Activated CD8-positive, alpha-beta T cell treated with anti-CD3 and anti-CD28 coated beads for 36 hours (primary cell): ENCODE measurements around the gene ZNF512B. TPM values are rescaled to one million over a fixed set of nuclear protein-coding genes. Genes with fewer than 3 reads are reported as not detected.

Source experiments
- ATAC-seq: fragments of 200-7000 bp; cut with Tn5 transposase; one replicate; pipeline ENCODE4 v1.10.0; 2021; ENCODE audit warnings: mild to moderate bottlenecking, moderate library complexity
- CTCF ChIA-PET: fragments of 350-600 bp; sonication (Branson Sonifier 250); formaldehyde crosslinking; loops from one replicate; lab custom pipeline; 2021; ENCODE audit warnings: antibody characterized with exemption; lab: Charles Lee
- POLR2A ChIA-PET: fragments of 350-600 bp; sonication (Branson Sonifier 250); formaldehyde crosslinking; loops from one replicate; lab custom pipeline; 2021; ENCODE audit warnings: antibody characterized with exemption; lab: Charles Lee
- DNase-seq: peaks from one replicate; pipeline ENCODE4 v3.0.0-alpha.2; 2020
- H3K27ac Mint-ChIP-seq: one replicate; pipeline ENCODE4 v1.8.0; 2021; ENCODE audit warnings: mild to moderate bottlenecking, mixed read lengths
- H3K27me3 Mint-ChIP-seq: one replicate; pipeline ENCODE4 v1.8.0; 2021; ENCODE audit warnings: mixed read lengths
- H3K36me3 Mint-ChIP-seq: one replicate; pipeline ENCODE4 v1.8.0; 2021; ENCODE audit warnings: low read depth, mixed read lengths
- H3K4me1 Mint-ChIP-seq: one replicate; pipeline ENCODE4 v1.8.0; 2021; ENCODE audit warnings: low read depth, mixed read lengths
- H3K4me3 Mint-ChIP-seq: one replicate; pipeline ENCODE4 v1.8.0; 2021; ENCODE audit warnings: mild to moderate bottlenecking, moderate library complexity, mixed read lengths
- H3K9me3 Mint-ChIP-seq: one replicate; pipeline ENCODE4 v1.8.0; 2021; ENCODE audit warnings: mixed read lengths
- intact Hi-C: fragments of 100-400 bp; cut with micrococcal nuclease; formaldehyde crosslinking; loops from one replicate; pipeline ENCODE4 v1.10.0; 2022
- total RNA-seq, 2 experiments: library from RNA; stranded (reverse); gene quantifications; one replicate each; pipeline ENCODE4 v1.2.3, GENCODE V29; 2021
- TF ChIP-seq, protein P1 (sequence below): fragments of 200-600 bp; IDR thresholded peaks from one replicate; pipeline ENCODE4 v1.8.0; 2022; ENCODE audit warnings: antibody characterized with exemption, mild to moderate bottlenecking

ZNF512B gene
- total RNA-seq, 2 experiments from 2014 or later, result 7.5 to 8.6 TPM

DNA sequence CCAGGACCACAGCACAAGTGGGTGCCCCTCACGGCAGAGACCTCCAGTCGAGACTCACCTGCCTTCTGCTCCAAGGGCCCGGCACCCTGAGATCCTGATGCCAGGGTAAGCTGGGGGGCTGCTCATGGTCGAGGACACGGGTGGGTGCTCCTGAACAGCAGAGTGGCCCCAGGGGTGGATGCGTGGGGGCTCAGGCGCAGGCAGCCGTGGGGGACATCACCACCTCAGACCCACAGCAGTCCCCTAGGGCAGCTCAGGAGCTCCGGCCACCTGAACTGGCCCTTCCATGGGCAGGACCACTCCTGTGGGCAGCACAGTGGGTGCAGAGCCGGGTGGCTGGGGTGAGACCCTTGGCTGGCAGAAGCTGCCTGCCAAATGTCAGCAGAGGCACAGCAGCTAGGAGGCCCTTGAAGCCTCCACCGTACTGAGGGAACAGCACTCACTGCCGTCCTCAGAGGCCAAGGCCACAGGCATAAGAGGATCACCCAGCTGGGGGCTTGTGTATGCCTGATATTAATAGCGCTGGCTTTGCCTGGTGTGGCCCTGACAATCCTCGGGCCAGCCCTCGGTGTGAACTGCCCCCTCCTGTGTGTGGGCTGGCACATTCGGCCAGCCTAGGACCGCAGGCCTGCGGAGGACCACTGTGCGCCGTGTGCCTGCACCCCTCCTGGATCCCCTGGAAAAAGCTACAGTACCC, 18.9 kb downstream of the ZNF512B start:
- Mint-ChIP-seq H3K4me3 (no peak overlapping the region), H3K4me1 (peaks cover 45% of the 10 kb centered on the region), H3K27ac (no peak overlapping the region), H3K9me3 (peaks cover 2% of the 10 kb centered on the region), H3K36me3 (peaks cover 3% of the 10 kb centered on the region), H3K27me3 (no peaks in the 10 kb centered on the region)
- ATAC-seq (no peak), DNase-seq (no peak)
- TF ChIP-seq, protein P1, sequence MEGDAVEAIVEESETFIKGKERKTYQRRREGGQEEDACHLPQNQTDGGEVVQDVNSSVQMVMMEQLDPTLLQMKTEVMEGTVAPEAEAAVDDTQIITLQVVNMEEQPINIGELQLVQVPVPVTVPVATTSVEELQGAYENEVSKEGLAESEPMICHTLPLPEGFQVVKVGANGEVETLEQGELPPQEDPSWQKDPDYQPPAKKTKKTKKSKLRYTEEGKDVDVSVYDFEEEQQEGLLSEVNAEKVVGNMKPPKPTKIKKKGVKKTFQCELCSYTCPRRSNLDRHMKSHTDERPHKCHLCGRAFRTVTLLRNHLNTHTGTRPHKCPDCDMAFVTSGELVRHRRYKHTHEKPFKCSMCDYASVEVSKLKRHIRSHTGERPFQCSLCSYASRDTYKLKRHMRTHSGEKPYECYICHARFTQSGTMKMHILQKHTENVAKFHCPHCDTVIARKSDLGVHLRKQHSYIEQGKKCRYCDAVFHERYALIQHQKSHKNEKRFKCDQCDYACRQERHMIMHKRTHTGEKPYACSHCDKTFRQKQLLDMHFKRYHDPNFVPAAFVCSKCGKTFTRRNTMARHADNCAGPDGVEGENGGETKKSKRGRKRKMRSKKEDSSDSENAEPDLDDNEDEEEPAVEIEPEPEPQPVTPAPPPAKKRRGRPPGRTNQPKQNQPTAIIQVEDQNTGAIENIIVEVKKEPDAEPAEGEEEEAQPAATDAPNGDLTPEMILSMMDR, result no peak
- intact Hi-C loops, result no loop called here
- ChIA-PET POLR2A (interaction anchor here (0.6 to 0.7 kb wide), 2 partner anchors 29 to 40 kb away, joined by 3 read pairs; no protein-coding TSS in a partner anchor), CTCF (interaction anchor here (1.7 kb wide), 1 partner anchor 30 kb away, joined by 4 read pairs; the partner anchor contains the start of gene PRPF6)

DNA sequence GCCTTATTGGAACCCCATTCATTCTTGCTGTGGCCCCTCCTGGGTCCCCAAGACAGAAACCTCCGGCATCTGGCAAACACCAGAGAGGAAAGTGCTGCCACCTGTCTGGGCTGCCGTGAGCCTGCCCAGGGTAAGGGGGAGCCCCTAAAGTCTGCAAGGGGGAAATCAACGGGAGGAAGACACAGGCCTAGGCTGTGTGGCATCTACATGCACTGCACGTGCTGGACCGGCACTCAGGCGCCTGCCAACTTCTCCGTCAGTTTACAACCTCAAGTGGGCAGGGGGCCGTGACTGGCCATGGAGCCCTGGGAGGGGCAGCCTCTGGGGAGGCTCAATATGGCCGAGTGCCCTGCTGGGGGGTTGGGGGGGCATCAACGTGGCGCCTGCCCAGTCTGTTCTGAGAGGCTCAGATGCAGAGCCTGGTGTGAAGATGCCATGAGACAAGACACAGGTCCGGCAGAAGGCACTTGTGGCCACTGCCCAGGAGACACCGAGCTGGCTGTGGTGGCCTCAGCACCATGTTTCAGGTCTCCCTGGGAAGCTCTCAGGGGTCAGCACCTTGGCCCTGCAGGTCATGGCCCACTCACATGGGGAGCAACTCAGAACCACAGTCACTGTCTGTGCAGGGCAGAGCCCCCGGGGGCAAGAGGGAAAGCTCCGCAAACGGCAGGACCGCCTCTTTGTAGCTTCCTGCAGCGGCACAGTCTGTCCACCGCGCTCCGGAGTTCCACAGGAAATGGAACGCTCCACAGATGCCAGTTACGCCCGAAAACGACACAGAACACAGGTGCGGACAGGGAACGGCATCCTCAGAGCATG, 21.9 kb downstream of the ZNF512B start:
- H3K4me3 Mint-ChIP-seq, result peak overlapping the region; percentile 59
- H3K4me1 Mint-ChIP-seq, result peaks cover 31% of the 10 kb centered on the region
- peaks cover 2% of the 10 kb centered on the region for H3K9me3 Mint-ChIP-seq
- H3K36me3 Mint-ChIP-seq, result peaks cover 9% of the 10 kb centered on the region
- DNase-seq (peak; percentile 64), ATAC-seq (peak; percentile 63)
- TF ChIP-seq, protein P1, result no peak
- H3K27me3 Mint-ChIP-seq, result no peaks in the 10 kb centered on the region
- POLR2A ChIA-PET, result interaction anchor here (0.8 kb wide), 1 partner anchor 117 kb away, joined by 3 read pairs; no protein-coding TSS in a partner anchor
- intact Hi-C loops, result no loop called here
- CTCF ChIA-PET, result no interaction called here
- peak overlapping the region; percentile 85 for H3K27ac Mint-ChIP-seq

DNA sequence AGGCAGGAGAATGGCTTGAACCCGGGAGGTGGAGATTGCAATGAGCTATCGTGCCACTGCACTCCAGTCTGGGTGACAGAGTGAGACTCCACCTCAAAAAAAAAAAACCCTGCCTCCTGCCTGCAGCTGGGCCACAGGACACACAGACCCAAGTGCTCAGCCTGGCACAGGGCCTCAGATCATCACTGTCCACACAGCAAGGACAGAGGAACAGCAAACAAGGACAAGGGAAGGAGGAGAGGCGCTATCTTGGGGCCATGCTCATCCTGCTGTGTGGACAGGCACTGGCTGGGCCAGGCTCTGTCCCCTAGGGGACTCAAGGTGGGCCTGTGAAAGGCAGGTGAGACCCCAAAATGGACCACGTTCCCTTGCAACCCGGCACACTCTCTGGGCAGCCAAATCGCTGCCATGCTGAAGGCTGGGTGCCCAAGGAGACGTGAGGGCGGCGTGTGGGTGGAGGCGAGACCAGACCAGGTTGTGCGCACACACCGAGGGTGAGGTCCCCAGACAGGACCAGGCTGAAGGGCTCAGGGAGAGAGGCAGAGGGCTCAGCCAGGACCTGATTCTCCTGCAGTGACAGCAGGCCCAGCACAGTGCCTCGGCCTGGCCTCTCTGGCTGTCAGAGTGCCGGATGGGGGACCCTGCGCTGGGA, 22.6 kb downstream of the ZNF512B start:
- ATAC-seq (peak; percentile 0), DNase-seq (no peak)
- peak overlapping the region; percentile 28 for H3K27ac Mint-ChIP-seq
- TF ChIP-seq, protein P1, result no peak
- H3K36me3 Mint-ChIP-seq, result peaks cover 12% of the 10 kb centered on the region
- H3K4me1 Mint-ChIP-seq, result peaks cover 34% of the 10 kb centered on the region
- intact Hi-C loops, result no loop called here
- ChIA-PET POLR2A (no interaction called here), CTCF (no interaction called here)
- peak overlapping the region; percentile 59 for H3K4me3 Mint-ChIP-seq
- no peaks in the 10 kb centered on the region for H3K27me3 Mint-ChIP-seq
- H3K9me3 Mint-ChIP-seq, result peaks cover 2% of the 10 kb centered on the region

- Mint-ChIP-seq H3K4me1 (peaks cover 39% of the 10 kb centered on the region), H3K27ac (no peak overlapping the region), H3K27me3 (no peaks in the 10 kb centered on the region), H3K36me3 (peaks cover 12% of the 10 kb centered on the region), H3K4me3 (no peak overlapping the region), H3K9me3 (peaks cover 2% of the 10 kb centered on the region)
- intact Hi-C loops, result no loop called here
- DNase-seq, result no peak
- CTCF ChIA-PET, result no interaction called here
- TF ChIP-seq, protein P1, result no peak
- POLR2A ChIA-PET, result no interaction called here
- no peak for ATAC-seq
These were observed 23.5 kb downstream of the ZNF512B start for GRCh38 chr20:63945921-63946920.
